CD4-positive, alpha-beta T cell (primary cell): ENCODE data around the gene CHD2. TPM values are rescaled to one million over a fixed set of nuclear protein-coding genes. Genes with fewer than 3 reads are reported as not detected.

ENCODE experiments used
- ATAC-seq: fragments of 200-7000 bp; cut with Tn5 transposase; one replicate; pipeline ENCODE4 v1.10.0; 2022; ENCODE audit warnings: mild to moderate bottlenecking; ENCODE audit not compliant: poor library complexity
- CTCF ChIA-PET: fragments of 350-600 bp; sonication (Branson Sonifier 250); formaldehyde crosslinking; loops from one replicate; lab custom pipeline; 2021; ENCODE audit warnings: antibody characterized with exemption, inconsistent platforms; lab: Charles Lee
- POLR2A ChIA-PET: fragments of 350-600 bp; sonication (Branson Sonifier 250); formaldehyde crosslinking; loops from one replicate; lab custom pipeline; 2021; ENCODE audit warnings: antibody characterized with exemption, inconsistent platforms; lab: Charles Lee
- DNase-seq, 14 experiments: peaks; one replicate each; pipeline ENCODE4 v3.0.0-alpha.2; 2013 to 2020; ENCODE audit warnings: mixed read lengths in 2 of 14
- H3K27ac ChIP-seq, 2 donors: one replicate each; pipeline versions ENCODE4 v1.5.1 to v1.7.0; 2013; ENCODE audit warnings: low read length in 2 of 2, low read depth in 1 of 2, mild to moderate bottlenecking in 1 of 2
- H3K27me3 ChIP-seq, 2 experiments: 1 replicate in 1 of 2; 2 replicates in 1 of 2; pipeline versions ENCODE4 v1.6.1 to v1.7.0; 2013; ENCODE audit warnings: low read length in 2 of 2, control low read depth in 1 of 2, mild to moderate bottlenecking in 1 of 2, moderate library complexity in 1 of 2; ENCODE audit not compliant: insufficient read depth in 2 of 2, control insufficient read depth in 1 of 2
- H3K36me3 ChIP-seq: one replicate; pipeline ENCODE4 v1.6.1; 2013; ENCODE audit warnings: low read length, control low read depth; ENCODE audit not compliant: insufficient read depth
- H3K4me1 ChIP-seq: one replicate; pipeline ENCODE4 v1.6.1; 2013; ENCODE audit warnings: low read length, control low read depth; ENCODE audit not compliant: insufficient read depth
- H3K4me3 ChIP-seq: one replicate; pipeline ENCODE4 v1.5.1; 2013; ENCODE audit warnings: mild to moderate bottlenecking, low read length, moderate library complexity
- H3K9me3 ChIP-seq, 2 experiments: 1 replicate in 1 of 2; 2 replicates in 1 of 2; pipeline versions ENCODE4 v1.6.1 to v1.7.0; 2013; ENCODE audit warnings: low read length in 2 of 2, mild to moderate bottlenecking in 2 of 2, control low read depth in 1 of 2, moderate library complexity in 1 of 2; ENCODE audit not compliant: control insufficient read depth in 1 of 2, insufficient read depth in 1 of 2
- H3K27ac Mint-ChIP-seq: one replicate; pipeline ENCODE4 v1.8.0; 2020; ENCODE audit warnings: mixed read lengths
- H3K27me3 Mint-ChIP-seq: one replicate; pipeline ENCODE4 v1.8.0; 2021; ENCODE audit warnings: mixed read lengths
- H3K36me3 Mint-ChIP-seq: one replicate; pipeline ENCODE4 v1.8.0; 2021; ENCODE audit warnings: low read depth, mixed read lengths
- H3K4me1 Mint-ChIP-seq: one replicate; pipeline ENCODE4 v1.8.0; 2021; ENCODE audit warnings: low read depth, mixed read lengths
- H3K4me3 Mint-ChIP-seq: one replicate; pipeline ENCODE4 v1.8.0; 2020; ENCODE audit warnings: mild to moderate bottlenecking, mixed read lengths
- H3K9me3 Mint-ChIP-seq: one replicate; pipeline ENCODE4 v1.8.0; 2020; ENCODE audit warnings: mixed read lengths
- CTCF ChIP-seq: fragments of 200-600 bp; IDR thresholded peaks from one replicate; pipeline ENCODE4 v1.8.0; 2022; ENCODE audit warnings: antibody characterized with exemption, mild to moderate bottlenecking
- intact Hi-C, 2 experiments: fragments of 100-400 bp; cut with DNase I in 1 of 2; cut with micrococcal nuclease in 1 of 2; formaldehyde crosslinking; loops; one replicate each; pipeline versions ENCODE4 v1.15.1 to v1.9.0; 2023 to 2025; cut with DNase I, micrococcal nuclease
- total RNA-seq, 174 experiments: library from RNA in 2 of 174; stranded (reverse) in 2 of 174; gene quantifications; one replicate each; pipeline ENCODE4 v1.2.3 and lab custom pipeline; 2021 to 2026

Gene CHD2
- total RNA-seq, 2 experiments from 2014 or later = 615 to 660 TPM

DNA sequence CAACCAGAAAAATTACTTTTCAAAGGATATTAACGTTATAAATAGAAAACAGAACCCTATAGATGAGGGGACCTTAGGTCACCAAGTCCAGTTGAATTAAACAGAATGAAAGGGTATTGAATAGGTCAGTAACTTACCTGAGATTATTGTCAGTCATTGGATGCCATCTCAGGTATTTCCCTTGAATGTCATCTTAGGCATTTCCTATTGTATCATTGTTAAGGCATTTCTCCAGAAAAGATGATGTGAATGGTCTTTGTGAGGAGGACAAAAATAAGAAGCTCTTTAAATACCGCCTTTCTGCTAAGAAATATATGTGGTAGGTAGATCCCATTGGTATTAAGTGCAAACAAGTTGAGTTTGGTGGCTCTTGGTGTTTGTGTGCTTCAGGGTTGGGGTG, 55.6 kb downstream of the CHD2 start:
- Mint-ChIP-seq H3K36me3 (peaks cover 99% of the 10 kb centered on the region), H3K9me3 (peaks cover 2% of the 10 kb centered on the region), H3K27me3 (no peaks in the 10 kb centered on the region), H3K4me1 (peaks cover 48% of the 10 kb centered on the region), H3K27ac (peak overlapping the region; percentile 79), H3K4me3 (no peak overlapping the region)
- H3K4me1 ChIP-seq = no peaks in the 10 kb centered on the region
- peaks cover 97% of the 10 kb centered on the region for H3K36me3 ChIP-seq
- no peak overlapping the region for H3K4me3 ChIP-seq
- no peak overlapping the region for H3K27ac ChIP-seq
- no peaks in the 10 kb centered on the region for H3K27me3 ChIP-seq
- DNase-seq (no peak), ATAC-seq (no peak)
- intact Hi-C loops = loop anchor here (2.0 to 5.0 kb wide), 3 partner anchors 17 to 37 kb away; no protein-coding TSS in a partner anchor
- TF ChIP-seq CTCF = no peak
- no peaks in the 10 kb centered on the region for H3K9me3 ChIP-seq
- CTCF ChIA-PET = interaction anchor here (1.0 to 1.2 kb wide), 2 partner anchors 13 to 147 kb away, joined by 3 to 4 read pairs; no protein-coding TSS in a partner anchor
- POLR2A ChIA-PET = no interaction called here

- no peaks in the 10 kb centered on the region for H3K9me3 ChIP-seq
- TF ChIP-seq CTCF = no peak
- peaks cover 2% of the 10 kb centered on the region for H3K9me3 Mint-ChIP-seq
- ATAC-seq = peak; percentile 90
- DNase-seq = peak in 12 of 14 experiments; percentile 12 to 85 (median 32)
- H3K36me3 ChIP-seq = peaks cover 91% of the 10 kb centered on the region
- peak overlapping the region; percentile 16 for H3K4me3 Mint-ChIP-seq
- peak overlapping the region; percentile 79 for H3K27ac Mint-ChIP-seq
- ChIA-PET CTCF (interaction anchor here (1.0 kb wide), 1 partner anchor 149 kb away, joined by 3 read pairs; no protein-coding TSS in a partner anchor), POLR2A (no interaction called here)
- no peaks in the 10 kb centered on the region for H3K4me1 ChIP-seq
- H3K27me3 ChIP-seq = no peaks in the 10 kb centered on the region
- intact Hi-C loops = loop anchor here (2.0 to 5.0 kb wide), 3 partner anchors 15 to 36 kb away; no protein-coding TSS in a partner anchor
- H3K27ac ChIP-seq = peak overlapping the region in 1 of 2 donors; percentile 16
- peaks cover 99% of the 10 kb centered on the region for H3K36me3 Mint-ChIP-seq
- no peaks in the 10 kb centered on the region for H3K27me3 Mint-ChIP-seq
- peaks cover 65% of the 10 kb centered on the region for H3K4me1 Mint-ChIP-seq
- H3K4me3 ChIP-seq = no peak overlapping the region
Observed at GRCh38 chr15:92958105-92958504, 58.0 kb downstream of the CHD2 start.

DNA sequence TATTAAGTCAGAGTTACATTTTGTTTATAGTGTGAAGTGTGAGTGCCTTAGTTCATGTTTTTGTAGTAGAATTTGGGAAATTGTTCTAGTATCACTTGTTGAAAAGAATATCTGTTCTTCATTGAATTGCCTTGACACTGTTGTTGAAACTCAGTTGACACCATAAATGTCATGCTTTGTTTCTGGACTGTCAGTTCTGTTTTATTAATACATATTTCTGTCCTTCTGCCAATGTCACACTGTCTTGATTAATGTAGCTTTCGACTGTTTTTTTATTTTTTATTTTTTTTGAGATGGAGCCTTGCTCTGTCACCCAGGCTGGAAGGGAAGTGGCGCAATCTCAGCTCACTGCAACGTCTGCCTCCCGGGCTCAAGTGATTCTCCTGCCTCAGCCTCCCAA, 59.1 kb downstream of the CHD2 start:
- Histone ChIP-seq H3K36me3 (peaks cover 91% of the 10 kb centered on the region), H3K27ac (no peak overlapping the region), H3K27me3 (no peaks in the 10 kb centered on the region), H3K4me1 (no peaks in the 10 kb centered on the region), H3K9me3 (no peaks in the 10 kb centered on the region), H3K4me3 (no peak overlapping the region)
- ChIA-PET CTCF (interaction anchor here (1.1 kb wide), 1 partner anchor 162 kb away, joined by 3 read pairs; no protein-coding TSS in a partner anchor), POLR2A (no interaction called here)
- Mint-ChIP-seq H3K4me1 (peaks cover 76% of the 10 kb centered on the region), H3K9me3 (peaks cover 2% of the 10 kb centered on the region), H3K27me3 (no peaks in the 10 kb centered on the region), H3K27ac (peak overlapping the region; percentile 79), H3K36me3 (peaks cover 99% of the 10 kb centered on the region), H3K4me3 (no peak overlapping the region)
- DNase-seq (no peak), ATAC-seq (no peak)
- TF ChIP-seq CTCF = no peak
- intact Hi-C loops = loop anchor here (2.0 to 5.0 kb wide), 3 partner anchors 16 to 37 kb away; no protein-coding TSS in a partner anchor
